HepG2 (cell line): ENCODE measurements around the gene VAV2. TPM values are rescaled to one million over a fixed set of nuclear protein-coding genes. Genes with fewer than 3 reads are reported as not detected.

Experiments used
- ATAC-seq: fragments of 200-7000 bp; cut with Tn5 transposase; 3 replicates; pipeline ENCODE4 v1.9.1; 2020; ENCODE audit warnings: mild to moderate bottlenecking, moderate library complexity
- BruUV-seq: library from RNA; stranded (reverse); fragments of 400-500 nt; replicated peaks from 2 replicates; lab custom pipeline; 2021; lab: Mats Ljungman, UMichigan
- CTCF ChIA-PET: fragments of 300-600 bp; formaldehyde crosslinking; extraction: SDS; loops from one replicate; lab custom pipeline; 2021; ENCODE audit warnings: low total read pairs, inconsistent platforms, low intra/inter-chr PET ratio; lab: Yijun Ruan, JAX
- POLR2A ChIA-PET: fragments of 350-600 bp; sonication (Branson Sonifier 250); formaldehyde crosslinking; loops from one replicate; lab custom pipeline; 2020; ENCODE audit warnings: antibody characterized with exemption, inconsistent platforms; lab: Yijun Ruan, JAX
- DNase-seq: peaks from one replicate; pipeline ENCODE4 v3.0.0-alpha.2; 2015; ENCODE audit warnings: low spot score
- FAIRE-seq: peaks from 3 replicates; lab custom pipeline; 2011; peaks lifted over from hg19 to GRCh38; lab: Jason Lieb, UNC
- H2AFZ ChIP-seq: one replicate; pipeline ENCODE4 v1.6.1; 2011; ENCODE audit warnings: low read length, inconsistent platforms
- H3K27ac ChIP-seq: fragments of 300-600 bp; 3 replicates; pipeline ENCODE4 v1.8.0; 2011; ENCODE audit warnings: mixed run types, mild to moderate bottlenecking, mixed read lengths, low read length, inconsistent platforms; ENCODE audit not compliant: insufficient read depth; ENCODE audit errors: extremely low read length
- H3K27me3 ChIP-seq, 2 experiments: fragments of 200-600 bp in 1 of 2; 2 replicates in 1 of 2; 3 replicates in 1 of 2; pipeline versions ENCODE4 v1.6.0 to v1.8.0; 2011; ENCODE audit warnings: low read length in 2 of 2, mild to moderate bottlenecking in 2 of 2, moderate library complexity in 2 of 2, inconsistent platforms in 1 of 2; ENCODE audit not compliant: insufficient read depth in 2 of 2, control insufficient read depth in 1 of 2
- H3K36me3 ChIP-seq, 2 experiments: fragments of 200-600 bp in 1 of 2; replicated peaks in 1 of 2; 2 replicates in 1 of 2; 3 replicates in 1 of 2; pipeline versions ENCODE4 v1.5.1 to v1.8.0; 2011; ENCODE audit warnings: low read length in 2 of 2, inconsistent platforms in 1 of 2; ENCODE audit not compliant: insufficient read depth in 2 of 2, control insufficient read depth in 1 of 2
- H3K4me1 ChIP-seq: 2 replicates; pipeline ENCODE4 v1.5.1; 2012; ENCODE audit warnings: low read length, inconsistent platforms; ENCODE audit not compliant: insufficient read depth
- H3K4me2 ChIP-seq: 2 replicates; pipeline ENCODE4 v1.6.0; 2011; ENCODE audit warnings: low read depth, low read length, inconsistent platforms
- H3K4me3 ChIP-seq, 3 experiments: fragments of 200-600 bp in 1 of 3; sonication (generic), shearing (Covaris generic) in 1 of 3; replicated peaks in 1 of 3; 2 replicates each; pipeline ENCODE4 v1.5.1; 2011 to 2016; ENCODE audit warnings: low read length in 3 of 3, inconsistent platforms in 2 of 3, low read depth in 2 of 3, mild to moderate bottlenecking in 2 of 3, control low read depth in 1 of 3, mixed read lengths in 1 of 3; ENCODE audit not compliant: insufficient read depth in 1 of 3
- H3K79me2 ChIP-seq: one replicate; pipeline ENCODE4 v1.6.1; 2011; ENCODE audit warnings: low read length, inconsistent platforms; ENCODE audit not compliant: insufficient read depth
- H3K9ac ChIP-seq: 2 replicates; pipeline ENCODE4 v1.6.0; 2011; ENCODE audit warnings: mild to moderate bottlenecking, low read depth, low read length, inconsistent platforms; ENCODE audit not compliant: insufficient read depth
- H3K9me3 ChIP-seq: 2 replicates; pipeline ENCODE4 v1.5.1; 2012; ENCODE audit warnings: mild to moderate bottlenecking, low read length
- H4K20me1 ChIP-seq: 2 replicates; pipeline ENCODE4 v1.6.0; 2011; ENCODE audit warnings: inconsistent platforms, mild to moderate bottlenecking, low read length, moderate library complexity; ENCODE audit not compliant: insufficient read depth
- ATF7-NPFF ChIP-seq: sonication (generic); formaldehyde crosslinking; IDR thresholded peaks from 2 replicates; pipeline ENCODE4 v1.8.1; 2023; ENCODE audit warnings: mild to moderate bottlenecking, low read depth, missing genetic modification reagents, moderate library complexity
- BCLAF1 ChIP-seq: fragments of 450-650 bp; IDR thresholded peaks from 2 replicates; pipeline ENCODE4 v1.6.1; 2017; ENCODE audit warnings: mild to moderate bottlenecking
- JUN ChIP-seq: sonication (generic); formaldehyde crosslinking; IDR thresholded peaks from 2 replicates; pipeline ENCODE4 v1.4.0; 2020; ENCODE audit warnings: mild to moderate bottlenecking, missing genetic modification reagents
- NCOA1 ChIP-seq: sonication (generic); formaldehyde crosslinking; IDR thresholded peaks from 2 replicates; pipeline ENCODE4 v1.9.0; 2021; ENCODE audit warnings: missing genetic modification reagents
- THAP8 ChIP-seq: sonication (generic); formaldehyde crosslinking; IDR thresholded peaks from 2 replicates; pipeline ENCODE4 v1.5.1; 2020; ENCODE audit warnings: missing genetic modification reagents, mild to moderate bottlenecking, borderline replicate concordance
- ZBED4 ChIP-seq: sonication (generic); formaldehyde crosslinking; IDR thresholded peaks from 2 replicates; pipeline ENCODE4 v1.4.0; 2020; ENCODE audit warnings: missing genetic modification reagents, borderline replicate concordance
- ZIK1 ChIP-seq: sonication (generic); formaldehyde crosslinking; IDR thresholded peaks from 2 replicates; pipeline ENCODE4 v1.5.0; 2020; ENCODE audit warnings: mild to moderate bottlenecking, low read depth, missing genetic modification reagents, borderline replicate concordance
- ZNF292 ChIP-seq: sonication (generic); formaldehyde crosslinking; IDR thresholded peaks from 2 replicates; pipeline ENCODE4 v1.8.1; 2022; ENCODE audit warnings: mild to moderate bottlenecking, low read depth, missing genetic modification reagents, borderline replicate concordance
- ZNF30 ChIP-seq: sonication (generic); formaldehyde crosslinking; IDR thresholded peaks from 2 replicates; pipeline ENCODE4 v1.5.0; 2020; ENCODE audit warnings: mild to moderate bottlenecking, missing genetic modification reagents
- ZNF441 ChIP-seq: sonication (generic); formaldehyde crosslinking; IDR thresholded peaks from 2 replicates; pipeline ENCODE4 v1.7.0; 2021; ENCODE audit warnings: missing genetic modification reagents, borderline replicate concordance
- ZNF484 ChIP-seq: sonication (generic); formaldehyde crosslinking; IDR thresholded peaks from 2 replicates; pipeline ENCODE4 v1.5.1; 2020; ENCODE audit warnings: mild to moderate bottlenecking, low read depth, missing genetic modification reagents, borderline replicate concordance
- ZNF556 ChIP-seq: sonication (generic); formaldehyde crosslinking; IDR thresholded peaks from 2 replicates; pipeline ENCODE4 v1.4.0; 2020; ENCODE audit warnings: mild to moderate bottlenecking, missing genetic modification reagents, borderline replicate concordance
- ZNF740 ChIP-seq: sonication (generic); formaldehyde crosslinking; IDR thresholded peaks from 2 replicates; pipeline ENCODE4 v1.4.0; 2020; ENCODE audit warnings: missing genetic modification reagents
- WGBS: methylation state at CpG from one replicate; pipeline ENCODE4 v1.1.6; 2017; ENCODE audit warnings: low lambda C conversion rate; 5-methylcytosine and 5-hydroxymethylcytosine counted together
- in situ Hi-C: cut with HindIII; loops from 2 replicates; pipeline ENCODE4 v1.10.0; 2017; ENCODE audit warnings: low pct_unique_long_range_greater_than_20kb; ENCODE audit not compliant: extremely low pct_ligation_motif_present
- intact Hi-C: fragments of 100-400 bp; cut with micrococcal nuclease; formaldehyde crosslinking; loops from one replicate; pipeline ENCODE4 v1.10.0; 2022; ENCODE audit not compliant: unreplicated experiment
- polyA plus RNA-seq, 8 experiments: library from polyadenylated mRNA; depleted of rRNA in 3 of 8; stranded (reverse) in 7 of 8; unstranded in 1 of 8; fragments of >200 nt; fragmentation: Illumina TruSeq in 4 of 8; extraction: Trizol in 4 of 8; gene quantifications; 2 replicates each; pipeline versions ENCODE4 v1.2.1 to v1.2.3, GENCODE V29; 2011 to 2016; ENCODE audit warnings: low read depth in 4 of 8, missing spikeins in 1 of 8, mixed read lengths in 1 of 8; ENCODE audit not compliant: insufficient read depth in 1 of 8
- total RNA-seq, 5 experiments: library from RNA; depleted of rRNA; stranded (reverse); fragments of >200 nt; fragmentation: Illumina TruSeq; extraction: Trizol; gene quantifications; 2 replicates each; pipeline ENCODE4 v1.2.3, GENCODE V29; 2016; ENCODE audit warnings: low read depth in 1 of 5

Gene VAV2
- total and polyA plus RNA-seq, 2 of the 13 experiments (the other 11 are each of a cell fraction or from before 2014, with no cell fraction given), result 22.5 to 22.9 TPM

GRCh38 chr9:133979273-133979920 lies 12.7 kb downstream of the VAV2 start:
- Histone ChIP-seq H4K20me1 (peaks cover 8% of the 10 kb centered on the region; the same call in 1 of the 2 replicates), H3K4me1 (peaks cover 78% of the 10 kb centered on the region), H3K36me3 (peaks cover 0 to 8% of the 10 kb centered on the region in 2 experiments; a peak in 1 of 5 replicates), H3K9me3 (no peaks in the 10 kb centered on the region), H3K9ac (peak overlapping the region; percentile 68), H3K4me2 (peak overlapping the region; percentile 95), H3K79me2 (peaks cover 95% of the 10 kb centered on the region), H3K27me3 (no peaks in the 10 kb centered on the region), H2AFZ (no peak overlapping the region), H3K27ac (peak overlapping the region; percentile 92), H3K4me3 (peak overlapping the region; percentile 48 to 73 (median 48))
- POLR2A ChIA-PET, result interaction anchor here (0.6 to 3.3 kb wide), 11 partner anchors 10 to 190 kb away, joined by 3 to 24 read pairs (median 5); partner anchors contain the start of gene BRD3OS
- CTCF ChIA-PET, result no interaction called here
- DNase-seq, result peak; percentile 80
- peak; percentile 71 for FAIRE-seq
- no TSS peak for BruUV-seq
- in situ Hi-C loops, result no loop called here
- ATAC-seq, result peak; percentile 81
- intact Hi-C loops, result loop anchor here (1.0 to 5.0 kb wide), 3 partner anchors 11 to 57 kb away; no protein-coding TSS in a partner anchor
- WGBS, result 0% methylated on average over 7 of the region's 37 CpGs
- TF ChIP-seq ZNF441 (CRISPR knock-in tag) (peak; percentile 60; the same call in 1 of the 2 replicates), ZNF292 (CRISPR knock-in tag) (peak; percentile 92), ATF7-NPFF (peak; percentile 16; the same call in 1 of the 2 replicates), THAP8 (CRISPR knock-in tag) (no peak), ZNF30 (CRISPR knock-in tag) (no peak), NCOA1 (CRISPR knock-in tag) (no peak), ZNF484 (CRISPR knock-in tag) (no peak), ZBED4 (CRISPR knock-in tag) (peak; percentile 80), ZNF740 (0 out of 2 replicates have a peak, but pooled peaks have one; percentile 28), ZIK1 (CRISPR knock-in tag) (no peak), ZNF556 (CRISPR knock-in tag) (0 out of 2 replicates have a peak, but pooled peaks have one; percentile 60), JUN (CRISPR knock-in tag) (no peak), BCLAF1 (no peak)
